HG03520 (cell line): ENCODE measurements around the gene PBX1.

Experiments used
- ATAC-seq: cut with Tn5 transposase; IDR thresholded peaks from one replicate; pipeline ENCODE4 v1.9.1; 2021; ENCODE audit warnings: mild to moderate bottlenecking, moderate library complexity; ENCODE audit not compliant: unreplicated experiment

The PBX1 gene

DNA sequence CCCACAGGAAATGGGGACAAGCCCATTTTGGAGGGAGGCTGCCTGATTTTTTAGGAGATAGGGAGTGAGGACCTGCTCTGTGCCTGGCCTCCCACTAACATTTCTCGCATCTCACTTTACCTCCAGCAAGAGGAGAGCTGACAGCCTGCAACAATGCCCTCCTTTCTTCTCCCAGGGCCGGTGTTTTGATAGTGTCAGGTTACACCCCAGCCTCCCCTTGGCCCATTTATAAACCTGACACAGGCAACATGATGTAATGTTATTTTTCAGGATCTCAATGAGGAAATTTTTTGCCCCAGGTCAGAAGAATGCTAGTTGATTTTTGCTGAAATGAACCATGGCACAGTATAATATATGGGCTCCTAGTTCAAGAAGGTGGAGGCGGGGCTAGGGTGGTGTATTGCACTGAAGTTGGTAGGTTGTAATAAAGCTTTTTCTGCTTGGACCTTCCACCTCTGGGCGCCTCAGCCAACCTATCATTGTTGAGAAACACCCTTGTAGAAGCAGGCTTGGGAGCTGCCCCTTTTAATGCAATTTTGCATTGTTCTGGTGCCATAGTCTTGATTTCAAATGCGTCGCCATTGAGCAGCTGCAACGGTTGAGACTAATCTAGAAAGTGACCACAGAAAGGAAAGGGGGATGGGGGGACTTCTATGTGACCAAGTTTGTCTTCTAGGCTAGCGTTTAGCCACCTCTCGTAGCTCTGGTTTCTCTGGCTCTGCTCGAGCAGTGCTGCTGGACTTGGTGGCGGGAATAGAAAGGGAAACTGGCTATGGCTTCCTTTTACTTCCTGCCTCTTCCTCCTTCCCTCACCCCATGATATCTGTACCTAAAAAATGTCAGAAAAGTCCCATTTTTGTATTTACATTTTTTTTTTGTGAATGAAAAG is 53.0 kb downstream of the PBX1 start:
- no peak for ATAC-seq

GRCh38 chr1:164613176-164613575 is 54.2 kb downstream of the PBX1 start:
- no peak for ATAC-seq

- ATAC-seq: no peak
These were observed 55.3 kb downstream of the PBX1 start for GRCh38 chr1:164614316-164614715.

DNA sequence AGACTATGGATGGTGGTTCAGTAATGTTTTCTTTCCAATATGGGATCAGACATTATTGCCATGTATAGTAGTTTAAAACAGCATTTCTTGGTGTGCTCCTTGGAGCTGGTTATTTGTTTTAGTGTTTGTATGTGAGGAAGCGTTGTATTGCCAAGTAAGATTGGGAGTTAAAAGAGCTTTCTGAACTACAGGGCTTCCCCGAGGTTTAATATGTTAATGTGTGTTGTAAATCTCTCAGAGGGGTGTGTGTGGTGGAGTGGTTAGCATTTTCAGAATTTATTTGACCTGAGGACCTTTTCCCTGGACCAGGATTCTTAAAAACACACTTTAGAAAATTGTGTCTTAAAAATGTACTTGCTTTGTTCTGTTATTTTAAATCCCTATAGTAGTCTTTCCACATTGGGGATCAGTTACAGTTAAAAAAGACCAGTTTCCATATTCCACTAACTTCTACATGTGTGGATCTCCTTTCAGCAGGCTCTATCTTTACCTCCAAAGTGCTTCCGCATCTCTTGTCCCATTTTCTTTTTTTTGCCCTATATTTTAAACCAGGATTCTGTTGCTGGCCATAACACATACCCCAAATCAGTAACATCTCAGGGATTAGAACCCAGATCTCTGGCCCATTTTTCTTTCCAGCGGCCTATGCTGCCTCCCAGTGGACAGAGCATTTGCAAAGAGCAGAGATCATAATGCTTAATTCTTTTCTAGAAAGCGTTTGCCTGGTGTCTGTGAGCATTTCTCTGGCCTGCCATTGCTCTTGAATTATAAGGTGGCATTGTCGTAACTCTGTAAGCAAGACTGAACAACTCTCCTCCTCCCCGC is 58.6 kb downstream of the PBX1 start:
- ATAC-seq: no peak

DNA sequence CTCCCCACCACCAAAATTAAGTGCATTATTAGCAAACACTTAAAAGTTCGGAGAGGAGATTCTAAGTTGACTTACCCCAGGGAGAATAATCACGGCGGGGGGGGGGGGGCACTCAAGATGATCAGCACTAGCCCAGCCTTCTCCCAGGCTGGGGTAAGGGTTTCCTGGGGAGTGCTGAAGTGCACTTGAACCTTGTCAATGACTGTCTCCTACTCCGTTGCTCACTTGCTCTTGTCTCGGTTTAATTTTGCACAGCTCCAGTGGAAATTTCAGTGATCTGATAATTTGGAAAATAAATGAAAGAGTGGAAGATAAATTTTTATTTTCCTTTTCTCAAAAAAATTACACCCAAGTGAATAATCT is 59.2 kb downstream of the PBX1 start:
- no peak for ATAC-seq

GRCh38 chr1:164619006-164619784 is 60.2 kb downstream of the PBX1 start:
- no peak for ATAC-seq

- no peak for ATAC-seq
These were observed 63.3 kb downstream of the PBX1 start for GRCh38 chr1:164622068-164622845.

GRCh38 chr1:164623805-164624204 is 64.8 kb downstream of the PBX1 start:
- no peak for ATAC-seq

DNA sequence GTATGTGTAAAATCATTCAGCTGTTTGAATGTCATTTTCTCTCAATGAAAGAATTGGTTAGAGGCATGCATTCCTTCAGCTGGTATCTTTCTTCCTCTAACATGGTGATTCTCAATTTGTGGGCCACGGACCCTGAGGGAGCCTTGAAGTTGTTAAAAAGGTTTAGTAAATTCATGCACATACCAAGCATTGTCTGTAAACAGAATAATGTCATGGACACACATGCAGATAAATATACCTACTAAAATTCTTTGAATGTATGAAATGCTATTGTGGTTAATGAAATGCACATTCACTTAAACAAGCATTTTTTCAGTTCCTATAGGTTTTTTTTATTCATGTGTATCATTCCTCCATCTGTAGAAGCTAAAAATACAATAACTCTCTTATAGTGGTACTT is 65.4 kb downstream of the PBX1 start:
- no peak for ATAC-seq

DNA sequence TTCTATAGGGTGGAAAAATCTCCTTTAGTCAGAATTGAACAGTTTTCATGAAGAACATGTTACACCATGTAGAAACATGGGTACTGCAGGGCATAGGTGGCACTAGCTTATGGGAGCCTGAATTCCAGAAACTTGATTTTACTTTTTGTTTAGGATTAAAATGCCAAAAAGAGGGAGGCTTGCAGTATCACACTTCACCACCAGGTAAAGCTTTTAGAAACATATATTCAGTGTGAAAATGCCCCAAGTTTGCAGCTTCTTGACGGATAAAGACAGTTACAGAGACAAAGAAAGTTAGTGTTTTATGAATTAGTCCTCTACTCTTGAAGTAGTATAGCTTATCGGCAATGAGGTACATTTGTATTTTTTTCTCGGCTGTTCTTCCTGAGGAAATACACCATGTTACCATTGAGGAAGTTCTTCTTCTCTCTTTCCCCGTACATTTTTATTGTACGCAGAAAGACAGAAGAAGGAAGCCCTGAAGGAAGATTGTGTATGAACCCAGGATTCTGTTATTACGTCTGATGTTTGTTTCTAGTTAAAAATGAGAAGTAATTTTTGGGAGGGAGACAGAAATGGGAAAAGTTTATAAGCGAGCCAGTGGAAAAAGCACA is 66.1 kb downstream of the PBX1 start:
- ATAC-seq: no peak

GRCh38 chr1:164628772-164629171 is 69.8 kb downstream of the PBX1 start:
- no peak for ATAC-seq

- ATAC-seq: no peak
These were observed 71.0 kb downstream of the PBX1 start for GRCh38 chr1:164629971-164630370.

DNA sequence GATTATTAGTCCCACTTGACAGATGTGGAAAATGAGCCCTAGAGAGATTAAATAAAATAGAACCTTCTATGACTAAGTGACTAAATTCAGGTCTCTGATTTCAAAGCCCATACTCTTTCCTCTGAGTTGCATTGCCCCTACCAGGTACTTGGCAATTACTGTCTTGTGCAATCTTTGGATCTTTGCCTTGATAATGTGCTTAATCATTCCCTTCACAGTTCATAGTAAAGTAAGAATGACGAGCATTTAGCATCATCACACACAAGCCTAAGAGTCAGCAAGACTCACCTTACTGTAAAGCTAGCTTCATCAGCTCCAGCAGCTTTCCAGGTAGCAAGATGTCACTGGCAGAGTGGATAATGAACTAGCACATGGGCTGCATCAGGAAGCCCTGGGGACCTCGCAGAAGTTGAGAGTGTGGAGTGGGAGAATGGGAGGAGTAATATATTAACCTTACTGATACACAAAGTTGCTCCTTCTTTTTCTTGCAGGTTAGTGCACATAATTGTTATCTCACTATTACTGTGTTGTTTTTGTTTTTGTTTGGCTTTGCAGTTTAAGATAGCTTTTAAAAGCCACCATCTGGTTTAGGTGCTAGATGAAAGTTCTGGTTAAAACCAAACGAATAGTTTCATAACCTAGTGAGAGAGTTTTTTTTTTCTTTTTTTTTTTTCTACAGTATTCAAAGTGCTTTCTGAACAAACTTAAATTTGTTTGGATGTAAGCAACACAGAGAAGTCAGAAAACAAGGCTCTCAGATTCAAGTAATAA is 71.8 kb downstream of the PBX1 start:
- ATAC-seq: no peak

DNA sequence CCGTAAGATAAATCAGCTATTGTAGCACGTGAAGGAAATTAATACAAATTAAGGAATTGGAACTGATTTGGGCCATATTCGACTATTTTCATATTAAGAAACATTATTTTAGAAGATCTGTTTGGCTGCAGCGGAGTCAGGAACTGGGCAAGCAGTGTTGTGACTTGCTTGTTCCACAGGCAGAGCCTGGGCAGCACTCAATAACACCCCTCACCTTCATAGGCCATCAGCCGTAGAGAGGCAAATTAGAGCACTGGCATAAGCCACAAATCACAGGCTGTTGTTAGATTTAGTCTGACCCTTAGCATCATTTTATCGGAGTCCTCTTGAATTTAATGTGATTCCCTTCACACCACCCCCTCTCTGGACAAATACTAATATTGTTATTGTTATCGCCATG is 72.8 kb downstream of the PBX1 start:
- no peak for ATAC-seq

- ATAC-seq: no peak
These were observed 75.0 kb downstream of the PBX1 start for GRCh38 chr1:164633997-164634396.

DNA sequence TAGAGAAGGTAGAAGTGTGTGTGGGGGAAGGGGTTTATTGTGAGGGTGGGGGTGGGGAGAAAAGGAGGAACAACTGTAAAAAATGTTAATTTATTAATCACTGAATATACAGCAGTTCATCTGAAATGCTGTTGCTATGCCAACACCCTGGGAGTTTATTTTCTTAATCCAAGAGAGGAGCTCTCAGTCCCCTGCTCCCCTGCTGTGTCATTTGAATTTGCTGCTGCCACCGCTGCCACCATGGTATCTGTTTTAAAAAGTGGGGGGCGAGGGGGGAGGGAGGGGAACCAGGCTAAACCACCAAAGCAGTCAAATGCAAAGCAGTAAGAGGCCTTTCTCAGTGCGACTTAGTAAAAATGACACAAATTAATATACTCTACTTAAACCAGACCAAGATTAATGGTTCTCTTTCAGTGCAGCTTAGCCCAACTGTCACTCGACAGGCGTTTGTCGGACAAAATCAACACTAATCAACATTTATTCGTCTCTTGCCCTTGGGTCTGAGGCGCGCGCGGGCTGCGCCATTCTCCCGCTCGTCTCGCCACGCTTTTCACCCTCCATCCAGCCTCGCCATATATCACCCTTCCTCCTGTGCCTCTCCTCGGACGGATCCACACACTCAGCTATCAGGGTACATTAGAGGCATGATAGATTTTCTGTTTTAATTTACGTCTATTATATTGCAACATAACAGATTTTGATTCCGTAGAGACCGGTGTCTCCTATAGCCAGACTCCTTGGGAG is 76.2 kb downstream of the PBX1 start:
- no peak for ATAC-seq

DNA sequence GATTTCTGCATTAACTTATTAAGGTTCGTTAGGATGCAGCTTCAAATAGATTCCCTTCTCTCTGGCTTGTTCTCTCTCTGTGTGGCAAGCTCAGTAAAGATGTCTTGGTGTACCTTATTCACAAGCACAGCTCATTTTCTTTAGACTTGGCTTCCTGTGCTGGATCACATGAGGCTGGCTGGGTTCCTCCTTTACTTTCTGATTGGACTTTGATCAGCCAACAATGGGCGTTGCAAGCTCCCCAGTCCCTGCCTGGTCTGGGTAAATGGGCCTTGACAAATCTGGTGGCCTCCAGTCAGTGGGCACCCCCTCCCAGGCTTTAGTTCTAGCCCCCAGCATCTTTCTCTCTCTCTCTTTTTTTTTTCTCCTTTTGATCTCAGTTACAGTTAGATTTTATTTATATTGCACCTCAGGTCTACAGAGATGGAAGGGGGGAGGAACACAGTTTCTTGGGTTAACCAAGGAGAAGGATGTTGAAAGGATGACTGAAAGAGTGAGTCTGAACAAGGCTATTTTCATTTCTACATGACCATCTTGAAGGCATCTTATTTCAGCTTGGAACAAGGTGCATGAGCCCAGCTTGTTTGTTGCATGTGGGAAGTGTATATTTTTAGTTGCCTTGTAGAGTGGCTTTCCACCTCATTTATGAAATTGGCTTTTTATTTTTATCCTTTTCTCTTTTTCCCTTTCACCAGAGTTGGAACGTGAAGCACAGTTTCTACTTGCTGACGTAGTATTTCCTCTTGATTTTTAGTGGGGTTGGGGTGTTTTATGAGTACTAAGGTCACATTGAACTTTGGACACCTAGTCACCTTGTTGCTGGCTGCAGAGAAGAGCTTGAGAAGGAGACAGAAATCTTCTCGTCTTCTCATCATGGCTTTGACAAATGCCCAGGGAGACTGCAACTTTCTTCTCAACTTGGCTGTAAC is 77.1 kb downstream of the PBX1 start:
- no peak for ATAC-seq

DNA sequence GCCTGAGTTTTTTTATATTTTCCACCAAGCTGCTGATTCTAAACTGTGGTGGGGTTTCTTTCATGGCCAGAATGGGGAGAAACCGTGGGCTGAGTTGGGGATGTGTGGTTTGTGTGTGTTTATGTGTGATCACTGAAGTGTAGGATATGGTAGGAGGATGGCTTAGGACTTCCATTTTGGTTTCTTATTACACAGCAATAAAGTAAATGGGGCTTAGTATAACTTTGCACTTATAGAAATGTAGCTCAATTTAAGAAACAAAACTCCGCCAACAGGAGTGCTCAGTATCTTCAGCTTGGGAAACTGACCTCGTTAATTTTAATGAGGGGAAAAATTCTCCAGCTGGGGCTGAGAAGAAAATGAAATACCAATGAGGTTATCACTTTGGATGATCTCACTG is 77.8 kb downstream of the PBX1 start:
- ATAC-seq: no peak
